Endodermal cell (in vitro differentiated cells): Measurements from ENCODE around the gene JAZF1. TPM values are rescaled to one million over a fixed set of nuclear protein-coding genes. Genes with fewer than 3 reads are reported as not detected.

Experiments used
- DNase-seq: peaks from one replicate; pipeline ENCODE4 v3.0.0-alpha.2; 2017
- H3K27ac ChIP-seq: 2 replicates; pipeline ENCODE4 v1.5.1; 2013; ENCODE audit warnings: mild to moderate bottlenecking, low read depth, low read length, moderate library complexity
- H3K27me3 ChIP-seq: 2 replicates; pipeline ENCODE4 v1.6.1; 2013; ENCODE audit warnings: mild to moderate bottlenecking, low read length, moderate library complexity; ENCODE audit not compliant: insufficient read depth, control insufficient read depth, poor library complexity, severe bottlenecking
- H3K36me3 ChIP-seq: 2 replicates; pipeline ENCODE4 v1.7.0; 2013; ENCODE audit warnings: mild to moderate bottlenecking, low read length, moderate library complexity; ENCODE audit not compliant: control insufficient read depth, insufficient read depth
- H3K4me1 ChIP-seq: one replicate; pipeline ENCODE4 v1.7.0; 2013; ENCODE audit warnings: low read length; ENCODE audit not compliant: control insufficient read depth, insufficient read depth
- H3K4me3 ChIP-seq: 2 replicates; pipeline ENCODE4 v1.5.1; 2013; ENCODE audit warnings: mild to moderate bottlenecking, low read length, moderate library complexity
- H3K9ac ChIP-seq: 2 replicates; pipeline ENCODE4 v1.6.1; 2013; ENCODE audit warnings: mild to moderate bottlenecking, low read length, moderate library complexity; ENCODE audit not compliant: poor library complexity, severe bottlenecking; ENCODE audit errors: extremely low read depth
- H3K9me3 ChIP-seq: 2 replicates; pipeline ENCODE4 v1.6.1; 2013; ENCODE audit warnings: mild to moderate bottlenecking, low read length, moderate library complexity; ENCODE audit not compliant: control insufficient read depth
- H3K27ac Mint-ChIP-seq: 2 replicates; pipeline ENCODE4 v1.8.0; 2020; ENCODE audit warnings: mixed read lengths
- H3K27me3 Mint-ChIP-seq: 2 replicates; pipeline ENCODE4 v1.8.0; 2021; ENCODE audit warnings: mild to moderate bottlenecking, mixed read lengths; ENCODE audit not compliant: insufficient read depth
- H3K36me3 Mint-ChIP-seq: 2 replicates; pipeline ENCODE4 v1.8.0; 2020; ENCODE audit warnings: low read depth, mixed read lengths
- H3K4me1 Mint-ChIP-seq: 2 replicates; pipeline ENCODE4 v1.8.0; 2020; ENCODE audit warnings: mixed read lengths
- H3K4me3 Mint-ChIP-seq: 2 replicates; pipeline ENCODE4 v1.8.0; 2020; ENCODE audit warnings: mild to moderate bottlenecking, moderate library complexity, mixed read lengths
- H3K9me3 Mint-ChIP-seq: 2 replicates; pipeline ENCODE4 v1.8.0; 2020; ENCODE audit warnings: mild to moderate bottlenecking, mixed read lengths
- CTCF ChIP-seq: fragments of 200-600 bp; sonication (generic); conservative IDR thresholded peaks from 2 replicates; pipeline ENCODE4 v1.5.0; 2021; ENCODE audit warnings: antibody characterized with exemption, mild to moderate bottlenecking
- WGBS, 2 experiments: methylation state at CpG; one replicate each; pipeline versions ENCODE4 v1.1.5 to v1.1.7; 2013; ENCODE audit warnings: missing lambda C conversion rate in 2 of 2, mixed read lengths in 1 of 2; ENCODE audit not compliant: insufficient coverage in 1 of 2, insufficient read length in 1 of 2; 5-methylcytosine and 5-hydroxymethylcytosine counted together
- total RNA-seq, 2 donors: library from RNA; stranded (reverse); fragmentation: NEBNext Ultra II Directional in 1 of 2; extraction: Animal tissue kit (Norgen Biotek cat#: 25700) in 1 of 2; gene quantifications; 2 replicates in 1 of 2; 3 replicates in 1 of 2; pipeline ENCODE4 v1.2.1, GENCODE V29; 2021

Gene JAZF1
- total RNA-seq, 2 donors from 2014 or later, result 18.3 to 33.6 TPM

- Mint-ChIP-seq H3K4me1 (peaks cover 21% of the 10 kb centered on the region), H3K36me3 (no peaks in the 10 kb centered on the region), H3K9me3 (no peaks in the 10 kb centered on the region), H3K27ac (peak overlapping the region; percentile 90), H3K4me3 (no peak overlapping the region), H3K27me3 (no peaks in the 10 kb centered on the region)
- no peak for DNase-seq
- Histone ChIP-seq H3K4me3 (no peak overlapping the region), H3K27me3 (no peaks in the 10 kb centered on the region), H3K9me3 (no peaks in the 10 kb centered on the region), H3K9ac (no peak overlapping the region), H3K27ac (no peak overlapping the region), H3K36me3 (no peaks in the 10 kb centered on the region), H3K4me1 (peaks cover 17% of the 10 kb centered on the region)
- no peak for TF ChIP-seq CTCF
- WGBS, 2 experiments, result 83 to 88% methylated on average over 1 of the region's 1 CpG
Observed at GRCh38 chr7:28005847-28006231, 174.8 kb downstream of the JAZF1 start.

GRCh38 chr7:28005075-28005846, 175.3 kb downstream of the JAZF1 start:
- Histone ChIP-seq H3K27me3 (no peaks in the 10 kb centered on the region), H3K9ac (peak overlapping the region; percentile 11), H3K36me3 (no peaks in the 10 kb centered on the region), H3K9me3 (no peaks in the 10 kb centered on the region), H3K4me3 (no peak overlapping the region), H3K27ac (no peak overlapping the region), H3K4me1 (peaks cover 17% of the 10 kb centered on the region)
- Mint-ChIP-seq H3K36me3 (no peaks in the 10 kb centered on the region), H3K27me3 (no peaks in the 10 kb centered on the region), H3K4me3 (no peak overlapping the region), H3K4me1 (peaks cover 21% of the 10 kb centered on the region), H3K9me3 (no peaks in the 10 kb centered on the region), H3K27ac (peak overlapping the region; percentile 90)
- TF ChIP-seq CTCF, result no peak
- WGBS, 2 experiments, result 75 to 95% methylated on average over 4 to 7 of the region's 7 CpGs
- DNase-seq, result peak; percentile 54

- peaks cover 16% of the 10 kb centered on the region for H3K4me1 Mint-ChIP-seq
- H3K9me3 ChIP-seq, result no peaks in the 10 kb centered on the region
- no peak for TF ChIP-seq CTCF
- no peaks in the 10 kb centered on the region for H3K27me3 ChIP-seq
- no peaks in the 10 kb centered on the region for H3K36me3 ChIP-seq
- H3K27ac ChIP-seq, result no peak overlapping the region
- WGBS, 2 experiments, result 98 to 100% methylated on average over 1 to 2 of the region's 2 CpGs
- H3K9me3 Mint-ChIP-seq, result no peaks in the 10 kb centered on the region
- no peak for DNase-seq
- H3K36me3 Mint-ChIP-seq, result no peaks in the 10 kb centered on the region
- H3K4me3 ChIP-seq, result no peak overlapping the region
- H3K4me3 Mint-ChIP-seq, result no peak overlapping the region
- no peak overlapping the region for H3K9ac ChIP-seq
- H3K27ac Mint-ChIP-seq, result no peak overlapping the region
- H3K4me1 ChIP-seq, result peaks cover 17% of the 10 kb centered on the region
- H3K27me3 Mint-ChIP-seq, result no peaks in the 10 kb centered on the region
Observed at GRCh38 chr7:28003408-28003807, 177.2 kb downstream of the JAZF1 start.
